ENCODE results near the gene BCHE. TPM values are rescaled to one million over a fixed set of nuclear protein-coding genes. Genes with fewer than 3 reads are reported as not detected.
"Not testable (repeated sequence)": the region's sequence is repeated elsewhere in the genome, so short reads cannot be mapped to it uniquely, and the experiment has no call there.

The BCHE gene
- total and polyA plus RNA-seq, 9 donors, result 0.35 to 23.1 (median 2.9) TPM

- H3K36me3 ChIP-seq, result no peaks in the 10 kb centered on the region
- TF ChIP-seq EP300 (IDR thresholded peaks at IDR 0.05), result no peak
- no peak for TF ChIP-seq POLR2A (IDR thresholded peaks at IDR 0.05)
- no peak for TF ChIP-seq CTCF (IDR thresholded peaks at IDR 0.05)
- H3K9me3 ChIP-seq, result no peaks in the 10 kb centered on the region
- DNase-seq, result no peak
- no peak overlapping the region for H3K4me3 ChIP-seq
- H3K27me3 ChIP-seq, result no peaks in the 10 kb centered on the region
- 46 to 65% (median 58%) methylated on average over 2 of the region's 2 CpGs for WGBS, 3 donors
- no peak overlapping the region for H3K27ac ChIP-seq
- H3K4me1 ChIP-seq (ENCODE audit: insufficient read depth), result no peaks in the 10 kb centered on the region
- intact Hi-C loops (cut with DNase I), result no loop called here
These were observed 21.5 kb downstream of the BCHE start for GRCh38 chr3:165815682-165816081.

GRCh38 chr3:165814380-165814779, 22.8 kb downstream of the BCHE start:
- H3K36me3 ChIP-seq, result no peaks in the 10 kb centered on the region
- H3K27me3 ChIP-seq, result no peaks in the 10 kb centered on the region
- no peak for DNase-seq
- no peaks in the 10 kb centered on the region for H3K4me1 ChIP-seq (ENCODE audit: insufficient read depth)
- H3K9me3 ChIP-seq, result no peaks in the 10 kb centered on the region
- H3K27ac ChIP-seq, result no peak overlapping the region
- no peak overlapping the region for H3K4me3 ChIP-seq
- 21 to 34% (median 24%) methylated on average over 1 of the region's 1 CpG for WGBS, 3 donors
- intact Hi-C loops (cut with DNase I), result no loop called here
- no peak for TF ChIP-seq POLR2A (IDR thresholded peaks at IDR 0.05)
- TF ChIP-seq EP300 (IDR thresholded peaks at IDR 0.05), result no peak
- no peak for TF ChIP-seq CTCF (IDR thresholded peaks at IDR 0.05)

- H3K36me3 ChIP-seq; H3K27ac ChIP-seq; H3K4me1 ChIP-seq (ENCODE audit: insufficient read depth); intact Hi-C loops (cut with DNase I); DNase-seq; H3K4me3 ChIP-seq; H3K27me3 ChIP-seq; H3K9me3 ChIP-seq: not testable (repeated sequence)
- 95 to 96% (median 95%) methylated on average over 15 of the region's 15 CpGs for WGBS, 3 donors
These were observed 29.3 kb downstream of the BCHE start for GRCh38 chr3:165807937-165808336.

GRCh38 chr3:165805946-165806561, 31.2 kb downstream of the BCHE start:
- TF ChIP-seq CTCF (IDR thresholded peaks at IDR 0.05) (no peak), EP300 (IDR thresholded peaks at IDR 0.05) (no peak), POLR2A (IDR thresholded peaks at IDR 0.05) (no peak)
- Histone ChIP-seq H3K27me3 (no peaks in the 10 kb centered on the region), H3K27ac (no peak overlapping the region), H3K4me1 (ENCODE audit: insufficient read depth) (no peaks in the 10 kb centered on the region), H3K36me3 (no peaks in the 10 kb centered on the region), H3K9me3 (no peaks in the 10 kb centered on the region), H3K4me3 (no peak overlapping the region)
- intact Hi-C loops (cut with DNase I), result no loop called here
- WGBS, 3 donors, result 56 to 66% (median 61%) methylated on average over 5 of the region's 5 CpGs
- no peak for DNase-seq

- Histone ChIP-seq H3K27ac (no peak overlapping the region), H3K4me1 (ENCODE audit: insufficient read depth) (no peaks in the 10 kb centered on the region), H3K36me3 (no peaks in the 10 kb centered on the region), H3K9me3 (no peaks in the 10 kb centered on the region), H3K4me3 (no peak overlapping the region), H3K27me3 (no peaks in the 10 kb centered on the region)
- DNase-seq, result no peak
- 64 to 79% (median 72%) methylated on average over 1 of the region's 1 CpG for WGBS, 3 donors
- intact Hi-C loops (cut with DNase I), result no loop called here
- TF ChIP-seq CTCF (IDR thresholded peaks at IDR 0.05), result no peak
- TF ChIP-seq POLR2A (IDR thresholded peaks at IDR 0.05), result no peak
- no peak for TF ChIP-seq EP300 (IDR thresholded peaks at IDR 0.05)
These were observed 33.8 kb downstream of the BCHE start for GRCh38 chr3:165803471-165803870.

Measured in ovary (tissue), 9 donors.